Spinal cord (tissue), 10 donors: Measurements from ENCODE around the gene G6PC1. TPM values are rescaled to one million over a fixed set of nuclear protein-coding genes. Genes with fewer than 3 reads are reported as not detected.
A peak's percentile ranks its signal among the peaks of the same experiment; 100 is the strongest.
"Not testable (repeated sequence)": the region's sequence is repeated elsewhere in the genome, so short reads cannot be mapped to it uniquely, and the experiment has no call there.

Experiments used
- DNase-seq, 6 donors: peaks; one replicate each; pipeline versions ENCODE4 v3.0.0 to v3.0.0-alpha.2; 2013 to 2015; ENCODE audit warnings: low spot score in 6 of 6, low read depth in 4 of 6
- H3K27ac ChIP-seq: one replicate; pipeline ENCODE4 v1.5.1; 2013; ENCODE audit warnings: low read depth, low read length, control low read depth
- H3K27me3 ChIP-seq: one replicate; pipeline ENCODE4 v1.6.1; 2013; ENCODE audit warnings: low read length; ENCODE audit not compliant: control insufficient read depth, insufficient read depth
- H3K36me3 ChIP-seq: one replicate; pipeline ENCODE4 v1.6.1; 2013; ENCODE audit warnings: low read length; ENCODE audit not compliant: control insufficient read depth, insufficient read depth
- H3K4me1 ChIP-seq: one replicate; pipeline ENCODE4 v1.6.1; 2013; ENCODE audit warnings: low read length; ENCODE audit not compliant: control insufficient read depth, insufficient read depth
- H3K4me3 ChIP-seq: one replicate; pipeline ENCODE4 v1.5.1; 2013; ENCODE audit warnings: low read depth, low read length, control low read depth
- H3K9me3 ChIP-seq: one replicate; pipeline ENCODE4 v1.6.1; 2013; ENCODE audit warnings: low read length; ENCODE audit not compliant: control insufficient read depth, insufficient read depth
- WGBS: methylation state at CpG from one replicate; pipeline ENCODE4 v1.1.5; 2013; ENCODE audit warnings: missing lambda C conversion rate; ENCODE audit not compliant: insufficient coverage; 5-methylcytosine and 5-hydroxymethylcytosine counted together
- polyA plus RNA-seq, 2 donors: library from polyadenylated mRNA; unstranded; fragments of 120-200 nt; gene quantifications; one replicate each; pipeline ENCODE4 v1.2.1, GENCODE V29; 2013; ENCODE audit not compliant: insufficient read length in 2 of 2
- total RNA-seq, 2 donors: library from RNA; depleted of rRNA in 1 of 2; stranded (reverse); fragments of 120-200 nt in 1 of 2; fragments of >200 nt in 1 of 2; gene quantifications; one replicate each; pipeline versions ENCODE4 v1.2.3 to v1.2.4, GENCODE V29; 2013 to 2014
- donor health status: healthy.

G6PC1 gene
- total and polyA plus RNA-seq, 4 donors = 0.05 to 0.11 (median 0.06) TPM; not detected in 1

GRCh38 chr17:42916388-42917235 lies 16.0 kb downstream of the G6PC1 start:
- not testable (repeated sequence) for H3K27me3 ChIP-seq, H3K4me1 ChIP-seq, H3K4me3 ChIP-seq, H3K36me3 ChIP-seq, DNase-seq, H3K27ac ChIP-seq, H3K9me3 ChIP-seq
- 90% methylated on average over 2 of the region's 4 CpGs for WGBS

- H3K36me3 ChIP-seq = no peaks in the 10 kb centered on the region
Measured at GRCh38 chr17:42917236-42917603, 16.6 kb downstream of the G6PC1 start.

GRCh38 chr17:42918902-42919521 lies 18.4 kb downstream of the G6PC1 start:
- Histone ChIP-seq H3K27ac (no peak overlapping the region), H3K4me1 (no peaks in the 10 kb centered on the region), H3K4me3 (no peak overlapping the region), H3K36me3 (no peaks in the 10 kb centered on the region), H3K27me3 (no peaks in the 10 kb centered on the region), H3K9me3 (no peaks in the 10 kb centered on the region)
- no peak for DNase-seq
- WGBS = no CpG with 5 or more reads among the region's 3 CpGs

More at GRCh38 chr17:42917236-42917603, 16.6 kb downstream of the G6PC1 start:
- no peak overlapping the region for H3K27ac ChIP-seq
- DNase-seq = peak in 1 of 6 donors; percentile 6
- no peaks in the 10 kb centered on the region for H3K4me1 ChIP-seq
- H3K27me3 ChIP-seq = no peaks in the 10 kb centered on the region
- H3K9me3 ChIP-seq = no peaks in the 10 kb centered on the region
- H3K4me3 ChIP-seq = no peak overlapping the region
- 69% methylated on average over 7 of the region's 8 CpGs for WGBS

- whole genome bisulfite sequencing = 58% methylated on average over 2 of the region's 10 CpGs
- peak in 1 of 6 donors; percentile 3 for DNase-seq
- not testable (repeated sequence) for H3K9me3 ChIP-seq, H3K27ac ChIP-seq, H3K4me1 ChIP-seq, H3K36me3 ChIP-seq, H3K4me3 ChIP-seq, H3K27me3 ChIP-seq
Measured at GRCh38 chr17:42919522-42920077, 19.0 kb downstream of the G6PC1 start.

- H3K9me3 ChIP-seq = no peaks in the 10 kb centered on the region
- no peaks in the 10 kb centered on the region for H3K36me3 ChIP-seq
- H3K4me1 ChIP-seq = no peaks in the 10 kb centered on the region
- H3K27ac ChIP-seq = no peak overlapping the region
- H3K4me3 ChIP-seq = no peak overlapping the region
- DNase-seq = no peak
- no peaks in the 10 kb centered on the region for H3K27me3 ChIP-seq
- 44% methylated on average over 4 of the region's 10 CpGs for WGBS
Measured at GRCh38 chr17:42920106-42920900, 19.7 kb downstream of the G6PC1 start.

GRCh38 chr17:42920922-42921321 lies 20.3 kb downstream of the G6PC1 start:
- H3K36me3 ChIP-seq = no peaks in the 10 kb centered on the region
- H3K27me3 ChIP-seq = no peaks in the 10 kb centered on the region
- H3K4me3 ChIP-seq = no peak overlapping the region
- H3K9me3 ChIP-seq = no peaks in the 10 kb centered on the region
- peak in 1 of 6 donors; percentile 26 for DNase-seq
- WGBS = 63% methylated on average over 2 of the region's 3 CpGs
- no peak overlapping the region for H3K27ac ChIP-seq
- H3K4me1 ChIP-seq = no peaks in the 10 kb centered on the region

GRCh38 chr17:42922294-42922693 lies 21.7 kb downstream of the G6PC1 start:
- DNase-seq = no peak
- 87% methylated on average over 4 of the region's 7 CpGs for WGBS
- Histone ChIP-seq H3K27me3 (no peaks in the 10 kb centered on the region), H3K4me1 (no peaks in the 10 kb centered on the region), H3K27ac (no peak overlapping the region), H3K4me3 (no peak overlapping the region), H3K9me3 (no peaks in the 10 kb centered on the region), H3K36me3 (no peaks in the 10 kb centered on the region)

- not testable (repeated sequence) for H3K36me3 ChIP-seq, DNase-seq, H3K4me1 ChIP-seq, H3K9me3 ChIP-seq, H3K4me3 ChIP-seq, H3K27me3 ChIP-seq, H3K27ac ChIP-seq
- WGBS = 93% methylated on average over 6 of the region's 7 CpGs
Measured at GRCh38 chr17:42923472-42923871, 22.9 kb downstream of the G6PC1 start.

- no peaks in the 10 kb centered on the region for H3K27me3 ChIP-seq
- no peaks in the 10 kb centered on the region for H3K36me3 ChIP-seq
- no peaks in the 10 kb centered on the region for H3K4me1 ChIP-seq
- H3K27ac ChIP-seq = no peak overlapping the region
- DNase-seq = no peak
- H3K9me3 ChIP-seq = no peaks in the 10 kb centered on the region
- 39% methylated on average over 4 of the region's 5 CpGs for WGBS
- H3K4me3 ChIP-seq = no peak overlapping the region
Measured at GRCh38 chr17:42924891-42925290, 24.3 kb downstream of the G6PC1 start.
